ENCODE results near the gene BARX2.

Gene BARX2

DNA sequence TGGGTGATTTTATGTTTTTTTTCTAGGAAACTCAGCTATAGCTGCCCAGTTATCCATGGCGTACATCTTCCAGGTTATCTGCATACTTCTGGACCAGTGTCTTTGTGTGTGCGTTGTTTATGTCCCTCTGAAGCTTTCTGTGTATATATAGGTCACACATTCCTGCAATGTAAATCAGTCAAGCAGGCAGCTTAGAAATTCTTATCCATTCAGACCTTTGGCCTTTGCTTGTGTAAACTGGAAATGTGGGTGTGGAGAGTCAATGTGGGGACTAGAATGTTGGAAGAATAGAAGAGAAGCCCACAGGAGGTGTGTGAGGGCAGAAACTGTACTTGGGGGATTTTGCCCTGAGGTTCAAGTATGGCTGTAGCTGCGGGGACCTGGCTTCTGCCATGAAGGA, 51.7 kb downstream of the BARX2 start:
- H3K4me1 ChIP-seq (ENCODE audit: control insufficient read depth, insufficient read depth, low read depth, low read length): no peaks in the 10 kb centered on the region
- no peaks in the 10 kb centered on the region for H3K36me3 ChIP-seq (ENCODE audit: control insufficient read depth in 1 of 2, insufficient read depth in 2 of 2, low read depth in 1 of 2, low read length in 2 of 2)
- no peaks in the 10 kb centered on the region for H3K79me1 ChIP-seq (replicated peaks; ENCODE audit: low read length, poor library complexity, severe bottlenecking)
- no peak overlapping the region for H3K23ac ChIP-seq (ENCODE audit: low read length in 2 of 2)
- H3K27me3 ChIP-seq (ENCODE audit: control insufficient read depth in 1 of 2, insufficient read depth in 1 of 2, low read length in 2 of 2): no peaks in the 10 kb centered on the region
- no peak overlapping the region for H2BK120ac ChIP-seq (ENCODE audit: low read depth, low read length)
- H3K18ac ChIP-seq (ENCODE audit: low read depth in 1 of 2, low read length in 2 of 2): no peak overlapping the region
- no peak for DNase-seq
- H2BK15ac ChIP-seq (ENCODE audit: low read depth, poor library complexity, severe bottlenecking): no peak overlapping the region
- no peak overlapping the region for H4K91ac ChIP-seq (ENCODE audit: low read length)
- H3K4me2 ChIP-seq (ENCODE audit: low read length, poor library complexity, severe bottlenecking): no peak overlapping the region
- H3K4me3 ChIP-seq (ENCODE audit: insufficient read depth in 1 of 2, low read depth in 1 of 2, low read length in 2 of 2): no peak overlapping the region
- H3K9me3 ChIP-seq (ENCODE audit: control insufficient read depth, low read length): peaks cover 6% of the 10 kb centered on the region
- H4K8ac ChIP-seq (ENCODE audit: low read length): no peak overlapping the region
- H3K4ac ChIP-seq (ENCODE audit: low read depth in 1 of 2, low read length in 2 of 2): no peak overlapping the region
- H3K9ac ChIP-seq (ENCODE audit: low read length): no peak overlapping the region
- H2AFZ ChIP-seq (ENCODE audit: low read depth, low read length): no peak overlapping the region
- no peak overlapping the region for H3K27ac ChIP-seq (ENCODE audit: low read length, poor library complexity, severe bottlenecking)
- no peak overlapping the region for H2BK12ac ChIP-seq (ENCODE audit: low read length in 2 of 2)
- H2BK5ac ChIP-seq (ENCODE audit: low read depth, low read length, poor library complexity, severe bottlenecking): no peak overlapping the region
- H3K14ac ChIP-seq (ENCODE audit: low read length in 2 of 2): no peak overlapping the region
- 51% methylated on average over 3 of the region's 3 CpGs for WGBS
- no peak overlapping the region for H2AK5ac ChIP-seq (ENCODE audit: low read length, severe bottlenecking)

DNA sequence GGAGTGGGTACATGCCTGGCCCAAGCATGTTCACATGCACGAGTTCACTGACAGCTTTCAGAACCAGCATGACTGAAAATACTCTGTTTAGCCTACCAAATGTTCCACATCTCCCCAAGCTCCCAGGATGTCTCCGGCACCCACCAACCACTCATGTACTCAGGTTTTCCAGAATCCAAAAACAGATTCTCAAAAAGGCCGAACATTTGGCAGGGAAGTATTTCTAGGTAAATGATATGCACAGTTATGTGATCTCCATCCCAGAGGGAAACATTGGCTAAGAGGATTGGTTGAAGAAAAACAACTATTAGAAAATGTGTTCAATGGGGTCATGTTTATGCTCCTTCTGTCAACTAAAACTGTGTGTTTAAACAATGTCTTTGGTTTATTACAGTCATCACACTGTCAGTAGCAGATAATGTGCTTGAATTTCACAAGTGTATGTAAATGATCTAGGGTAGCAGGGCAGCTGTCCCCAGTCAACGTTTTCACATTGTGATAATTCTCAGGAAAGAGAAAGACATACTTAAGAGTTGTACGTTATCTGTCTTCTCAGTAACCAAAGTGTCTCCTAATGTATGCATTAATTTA, 52.3 kb downstream of the BARX2 start:
- Histone ChIP-seq H3K4me1 (ENCODE audit: control insufficient read depth, insufficient read depth, low read depth, low read length) (no peaks in the 10 kb centered on the region), H3K9ac (ENCODE audit: low read length) (no peak overlapping the region), H3K4me2 (ENCODE audit: low read length, poor library complexity, severe bottlenecking) (no peak overlapping the region), H2AK5ac (ENCODE audit: low read length, severe bottlenecking) (no peak overlapping the region), H2BK120ac (ENCODE audit: low read depth, low read length) (no peak overlapping the region), H3K9me3 (ENCODE audit: control insufficient read depth, low read length) (peaks cover 6% of the 10 kb centered on the region), H2BK5ac (ENCODE audit: low read depth, low read length, poor library complexity, severe bottlenecking) (no peak overlapping the region), H3K18ac (ENCODE audit: low read depth in 1 of 2, low read length in 2 of 2) (no peak overlapping the region), H3K4ac (ENCODE audit: low read depth in 1 of 2, low read length in 2 of 2) (no peak overlapping the region), H2BK15ac (ENCODE audit: low read depth, poor library complexity, severe bottlenecking) (no peak overlapping the region), H3K36me3 (ENCODE audit: control insufficient read depth in 1 of 2, insufficient read depth in 2 of 2, low read depth in 1 of 2, low read length in 2 of 2) (no peaks in the 10 kb centered on the region), H3K4me3 (ENCODE audit: insufficient read depth in 1 of 2, low read depth in 1 of 2, low read length in 2 of 2) (no peak overlapping the region), H4K8ac (ENCODE audit: low read length) (no peak overlapping the region), H3K23ac (ENCODE audit: low read length in 2 of 2) (no peak overlapping the region), H3K27me3 (ENCODE audit: control insufficient read depth in 1 of 2, insufficient read depth in 1 of 2, low read length in 2 of 2) (no peaks in the 10 kb centered on the region), H3K27ac (ENCODE audit: low read length, poor library complexity, severe bottlenecking) (no peak overlapping the region), H4K91ac (ENCODE audit: low read length) (no peak overlapping the region), H3K79me1 (replicated peaks; ENCODE audit: low read length, poor library complexity, severe bottlenecking) (no peaks in the 10 kb centered on the region), H2BK12ac (ENCODE audit: low read length in 2 of 2) (no peak overlapping the region), H3K14ac (ENCODE audit: low read length in 2 of 2) (no peak overlapping the region), H2AFZ (ENCODE audit: low read depth, low read length) (no peak overlapping the region)
- WGBS: 53% methylated on average over 4 of the region's 5 CpGs
- no peak for DNase-seq

DNA sequence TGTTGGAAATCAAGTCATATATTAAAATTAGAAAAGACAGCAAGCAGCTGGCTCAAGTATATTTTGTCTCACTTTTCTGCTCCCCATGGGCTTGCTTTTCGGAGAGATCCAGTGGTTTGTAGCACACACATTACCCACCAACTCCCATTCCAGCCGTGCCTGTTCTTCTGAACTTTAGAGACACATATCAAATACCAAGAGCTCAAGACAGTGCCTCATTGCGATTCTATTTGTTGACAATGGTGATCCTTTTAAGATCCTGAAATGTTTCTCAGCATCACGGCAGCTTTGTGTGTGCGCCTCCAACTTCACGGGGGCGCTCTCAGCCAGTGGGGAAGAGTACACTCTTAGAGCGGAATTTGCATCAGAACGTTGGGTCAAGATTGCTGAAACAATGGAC, 52.9 kb downstream of the BARX2 start:
- Histone ChIP-seq H2AK5ac (ENCODE audit: low read length, severe bottlenecking) (no peak overlapping the region), H3K4me1 (ENCODE audit: control insufficient read depth, insufficient read depth, low read depth, low read length) (no peaks in the 10 kb centered on the region), H3K4me3 (ENCODE audit: insufficient read depth in 1 of 2, low read depth in 1 of 2, low read length in 2 of 2) (no peak overlapping the region), H3K23ac (ENCODE audit: low read length in 2 of 2) (no peak overlapping the region), H4K91ac (ENCODE audit: low read length) (no peak overlapping the region), H2BK15ac (ENCODE audit: low read depth, poor library complexity, severe bottlenecking) (no peak overlapping the region), H3K36me3 (ENCODE audit: control insufficient read depth in 1 of 2, insufficient read depth in 2 of 2, low read depth in 1 of 2, low read length in 2 of 2) (no peaks in the 10 kb centered on the region), H3K4ac (ENCODE audit: low read depth in 1 of 2, low read length in 2 of 2) (no peak overlapping the region), H3K9me3 (ENCODE audit: control insufficient read depth, low read length) (peaks cover 9% of the 10 kb centered on the region), H3K9ac (ENCODE audit: low read length) (no peak overlapping the region), H3K27ac (ENCODE audit: low read length, poor library complexity, severe bottlenecking) (no peak overlapping the region), H2BK120ac (ENCODE audit: low read depth, low read length) (no peak overlapping the region), H2BK12ac (ENCODE audit: low read length in 2 of 2) (no peak overlapping the region), H4K8ac (ENCODE audit: low read length) (no peak overlapping the region), H3K27me3 (ENCODE audit: control insufficient read depth in 1 of 2, insufficient read depth in 1 of 2, low read length in 2 of 2) (no peaks in the 10 kb centered on the region), H2AFZ (ENCODE audit: low read depth, low read length) (no peak overlapping the region), H3K4me2 (ENCODE audit: low read length, poor library complexity, severe bottlenecking) (no peak overlapping the region), H3K14ac (ENCODE audit: low read length in 2 of 2) (no peak overlapping the region), H2BK5ac (ENCODE audit: low read depth, low read length, poor library complexity, severe bottlenecking) (no peak overlapping the region), H3K79me1 (replicated peaks; ENCODE audit: low read length, poor library complexity, severe bottlenecking) (no peaks in the 10 kb centered on the region), H3K18ac (ENCODE audit: low read depth in 1 of 2, low read length in 2 of 2) (no peak overlapping the region)
- no peak for DNase-seq
- 84% methylated on average over 9 of the region's 9 CpGs for WGBS

DNA sequence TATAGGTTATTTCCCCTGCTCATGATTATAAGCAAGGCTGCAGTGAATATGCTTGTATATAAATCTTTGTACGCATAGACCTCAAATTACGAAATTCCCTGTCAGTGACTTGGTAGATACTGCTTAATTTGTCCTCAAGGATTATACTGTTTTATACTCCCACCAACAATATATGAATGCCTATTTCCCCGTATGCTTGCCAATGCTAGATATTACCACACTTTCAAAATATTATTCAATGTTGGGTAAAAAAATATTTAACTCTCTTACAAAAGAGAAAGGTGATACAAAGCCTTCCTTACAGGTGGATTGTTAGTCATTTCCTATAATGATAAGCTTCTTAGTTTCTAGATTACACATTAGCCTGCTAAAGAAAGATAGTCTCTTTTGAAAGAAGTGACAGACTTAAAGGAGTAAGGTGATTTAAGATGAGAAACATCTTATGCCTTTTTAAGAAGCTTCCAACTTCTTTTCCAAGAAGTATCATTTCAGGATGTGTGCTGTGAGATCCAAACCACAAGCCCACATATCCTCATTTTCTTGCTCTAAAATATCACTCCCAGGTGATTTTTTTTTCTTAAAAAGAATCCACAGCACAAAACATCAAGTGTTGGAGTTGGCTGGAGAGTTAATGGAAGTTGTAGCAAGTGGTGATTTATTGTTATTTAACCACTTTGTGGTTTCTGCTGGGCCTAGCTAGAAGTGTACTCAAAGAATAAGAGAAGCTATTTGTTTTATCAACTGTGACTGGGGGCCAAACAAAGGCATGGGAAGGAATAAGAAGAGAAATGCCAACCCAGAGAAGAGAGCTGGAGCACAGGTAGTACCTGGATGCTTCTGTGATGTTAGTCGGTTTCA, 59.2 kb downstream of the BARX2 start:
- H3K27ac ChIP-seq (ENCODE audit: low read length, poor library complexity, severe bottlenecking): no peak overlapping the region
- H2BK5ac ChIP-seq (ENCODE audit: low read depth, low read length, poor library complexity, severe bottlenecking): no peak overlapping the region
- no peak overlapping the region for H2BK12ac ChIP-seq (ENCODE audit: low read length in 2 of 2)
- H3K79me1 ChIP-seq (replicated peaks; ENCODE audit: low read length, poor library complexity, severe bottlenecking): no peaks in the 10 kb centered on the region
- H3K4me1 ChIP-seq (ENCODE audit: control insufficient read depth, insufficient read depth, low read depth, low read length): no peaks in the 10 kb centered on the region
- no peak for DNase-seq
- H3K4ac ChIP-seq (ENCODE audit: low read depth in 1 of 2, low read length in 2 of 2): no peak overlapping the region
- H3K9me3 ChIP-seq (ENCODE audit: control insufficient read depth, low read length): peaks cover 9% of the 10 kb centered on the region
- H3K23ac ChIP-seq (ENCODE audit: low read length in 2 of 2): no peak overlapping the region
- no peak overlapping the region for H3K4me3 ChIP-seq (ENCODE audit: insufficient read depth in 1 of 2, low read depth in 1 of 2, low read length in 2 of 2)
- no peak overlapping the region for H2BK120ac ChIP-seq (ENCODE audit: low read depth, low read length)
- no peak overlapping the region for H3K18ac ChIP-seq (ENCODE audit: low read depth in 1 of 2, low read length in 2 of 2)
- no peak overlapping the region for H3K14ac ChIP-seq (ENCODE audit: low read length in 2 of 2)
- 71% methylated on average over 3 of the region's 4 CpGs for WGBS
- no peak overlapping the region for H2AFZ ChIP-seq (ENCODE audit: low read depth, low read length)
- H3K4me2 ChIP-seq (ENCODE audit: low read length, poor library complexity, severe bottlenecking): no peak overlapping the region
- H3K9ac ChIP-seq (ENCODE audit: low read length): no peak overlapping the region
- H2AK5ac ChIP-seq (ENCODE audit: low read length, severe bottlenecking): no peak overlapping the region
- no peaks in the 10 kb centered on the region for H3K36me3 ChIP-seq (ENCODE audit: control insufficient read depth in 1 of 2, insufficient read depth in 2 of 2, low read depth in 1 of 2, low read length in 2 of 2)
- H4K8ac ChIP-seq (ENCODE audit: low read length): no peak overlapping the region
- no peak overlapping the region for H4K91ac ChIP-seq (ENCODE audit: low read length)
- no peak overlapping the region for H2BK15ac ChIP-seq (ENCODE audit: low read depth, poor library complexity, severe bottlenecking)
- no peaks in the 10 kb centered on the region for H3K27me3 ChIP-seq (ENCODE audit: control insufficient read depth in 1 of 2, insufficient read depth in 1 of 2, low read length in 2 of 2)

Measured in mesenchymal stem cell (in vitro differentiated cells and primary cell).